ENCODE measurements around the gene RS1.
A peak's percentile ranks its signal among the peaks of the same experiment; 100 is the strongest.

Gene RS1

GRCh38 chrX:18668071-18668835, 3.7 kb downstream of the RS1 start:
- no peak for TF ChIP-seq REST (IDR thresholded peaks at IDR 0.05; ENCODE audit: insufficient replicate concordance, low read depth)
- no peak for TF ChIP-seq POLR2AphosphoS5 (IDR thresholded peaks at IDR 0.05; ENCODE audit: low read depth)
- no peak for TF ChIP-seq GABPA (IDR thresholded peaks at IDR 0.05; ENCODE audit: low read depth)
- TF ChIP-seq CTCF (IDR thresholded peaks at IDR 0.05; ENCODE audit: insufficient read depth, low read length): no peak
- no peak overlapping the region for H3K4me3 ChIP-seq (replicated peaks; ENCODE audit: insufficient read depth, low read length)
- H3K27me3 ChIP-seq (ENCODE audit: insufficient read depth, poor library complexity, severe bottlenecking): no peaks in the 10 kb centered on the region
- H3K27ac ChIP-seq (replicated peaks): no peak overlapping the region
- no peak for DNase-seq (ENCODE audit: low read depth in 1 of 2, low spot score in 1 of 2)

GRCh38 chrX:18666614-18667013, 5.3 kb downstream of the RS1 start:
- TF ChIP-seq GABPA (IDR thresholded peaks at IDR 0.05; ENCODE audit: low read depth) (no peak), SPI1 (IDR thresholded peaks at IDR 0.05; ENCODE audit: borderline replicate concordance, low read depth) (peak; percentile 28; the same call in 1 of the 2 replicates)
- Histone ChIP-seq H3K27me3 (ENCODE audit: insufficient read depth, poor library complexity, severe bottlenecking) (no peaks in the 10 kb centered on the region), H3K4me3 (replicated peaks; ENCODE audit: insufficient read depth, low read length) (no peak overlapping the region), H3K27ac (replicated peaks) (no peak overlapping the region)
- DNase-seq (ENCODE audit: low read depth in 1 of 2, low spot score in 1 of 2): peak; percentile 38 to 49

GRCh38 chrX:18664947-18665346, 7.0 kb downstream of the RS1 start:
- TF ChIP-seq GABPA (IDR thresholded peaks at IDR 0.05; ENCODE audit: low read depth) (no peak), CTCF (IDR thresholded peaks at IDR 0.05; ENCODE audit: insufficient read depth, low read length) (no peak)
- no peaks in the 10 kb centered on the region for H3K27me3 ChIP-seq (ENCODE audit: insufficient read depth, poor library complexity, severe bottlenecking)
- no peak overlapping the region for H3K4me3 ChIP-seq (replicated peaks; ENCODE audit: insufficient read depth, low read length)
- DNase-seq (ENCODE audit: low read depth in 1 of 2, low spot score in 1 of 2): no peak
- H3K27ac ChIP-seq (replicated peaks): no peak overlapping the region

- no peaks in the 10 kb centered on the region for H3K27me3 ChIP-seq (ENCODE audit: insufficient read depth, poor library complexity, severe bottlenecking)
- TF ChIP-seq GABPA (IDR thresholded peaks at IDR 0.05; ENCODE audit: low read depth): no peak
- no peak for TF ChIP-seq POLR2AphosphoS5 (IDR thresholded peaks at IDR 0.05; ENCODE audit: low read depth)
- no peak for TF ChIP-seq REST (IDR thresholded peaks at IDR 0.05; ENCODE audit: insufficient replicate concordance, low read depth)
- no peak for TF ChIP-seq CTCF (IDR thresholded peaks at IDR 0.05; ENCODE audit: insufficient read depth, low read length)
- TF ChIP-seq SPI1 (IDR thresholded peaks at IDR 0.05; ENCODE audit: borderline replicate concordance, low read depth): no peak
Observed at GRCh38 chrX:18661273-18661672, 10.6 kb downstream of the RS1 start.

More at GRCh38 chrX:18661273-18661672, 10.6 kb downstream of the RS1 start:
- H3K4me3 ChIP-seq (replicated peaks; ENCODE audit: insufficient read depth, low read length): no peak overlapping the region
- H3K27ac ChIP-seq (replicated peaks): no peak overlapping the region
- DNase-seq (ENCODE audit: low read depth in 1 of 2, low spot score in 1 of 2): no peak
